HG03064 (cell line): ENCODE measurements around the gene WDR88.
"Not testable (repeated sequence)": the region's sequence is repeated elsewhere in the genome, so short reads cannot be mapped to it uniquely, and the experiment has no call there.

Experiments used
- ATAC-seq: cut with Tn5 transposase; IDR thresholded peaks from one replicate; pipeline ENCODE4 v1.9.1; 2021; ENCODE audit warnings: low read depth; ENCODE audit not compliant: unreplicated experiment

WDR88 gene

DNA sequence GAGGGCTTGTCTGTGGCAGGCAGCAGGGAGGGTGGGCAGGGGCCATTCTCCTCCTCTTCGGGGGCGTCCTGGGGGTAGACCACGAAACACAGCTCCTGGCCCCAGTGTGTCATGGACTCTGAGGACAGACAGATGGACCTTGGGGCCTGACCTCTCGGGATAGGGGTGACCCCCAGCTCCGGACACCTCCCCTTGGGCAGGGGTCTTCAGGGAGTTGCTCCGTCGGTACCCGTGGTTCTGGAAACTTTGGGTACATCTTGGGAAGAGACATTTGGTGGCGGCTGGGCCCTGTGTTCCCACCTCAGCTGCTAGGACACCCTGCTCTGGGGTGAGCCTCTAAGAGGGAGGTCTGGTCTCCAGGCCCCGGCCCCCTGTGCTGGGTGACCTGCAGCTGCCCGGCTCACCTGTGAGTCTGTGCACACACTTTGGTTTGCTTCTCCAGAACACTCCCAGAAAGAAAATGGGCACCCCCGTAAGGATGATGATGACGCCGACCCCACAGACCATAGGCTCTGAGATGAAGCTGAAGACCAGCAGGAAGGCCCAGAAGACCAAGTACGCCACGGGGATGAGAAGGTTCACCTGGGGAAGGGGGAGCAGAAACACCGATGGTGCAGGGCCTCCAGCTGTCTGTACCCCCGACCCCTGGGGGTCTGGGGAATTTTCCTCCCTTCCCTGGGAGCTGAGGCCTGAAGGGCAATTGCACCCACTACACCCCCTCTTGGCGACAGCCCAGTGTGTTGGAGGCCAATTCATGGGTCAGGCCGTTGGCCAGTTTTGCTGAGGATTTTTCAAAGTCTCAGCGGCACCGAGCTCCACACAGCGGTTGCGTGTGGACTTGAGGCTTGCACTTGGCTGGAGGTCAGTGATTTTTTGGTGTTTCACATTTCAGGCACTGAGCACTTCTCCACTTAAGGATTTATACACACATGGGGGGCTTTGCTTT lies 77.3 kb downstream of the WDR88 start:
- ATAC-seq, result no peak

DNA sequence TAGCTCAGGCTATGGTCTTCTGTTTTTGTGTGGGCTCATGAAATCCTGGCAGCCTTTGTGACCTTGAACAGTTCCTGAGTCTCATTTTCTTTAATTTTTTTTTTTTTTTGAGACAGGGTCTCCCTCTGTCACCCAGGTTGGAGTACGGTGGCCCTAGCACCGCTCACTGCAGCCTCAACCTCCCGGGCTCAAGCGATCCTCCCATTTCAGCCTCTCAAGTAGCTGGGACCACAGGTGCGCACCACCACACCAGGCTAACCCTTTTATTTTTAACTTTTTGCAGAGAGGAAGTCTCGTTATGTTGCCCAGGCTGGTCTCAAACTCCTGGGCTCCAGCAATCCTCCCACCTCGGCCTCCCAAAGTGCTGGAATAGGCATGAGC lies 77.9 kb downstream of the WDR88 start:
- ATAC-seq, result not testable (repeated sequence)

GRCh38 chr19:33210266-33210940 lies 78.5 kb downstream of the WDR88 start:
- ATAC-seq, result no peak

- ATAC-seq, result no peak
Measured at GRCh38 chr19:33211794-33212435, 80.0 kb downstream of the WDR88 start.

- ATAC-seq, result no peak
Measured at GRCh38 chr19:33212436-33213172, 80.7 kb downstream of the WDR88 start.

DNA sequence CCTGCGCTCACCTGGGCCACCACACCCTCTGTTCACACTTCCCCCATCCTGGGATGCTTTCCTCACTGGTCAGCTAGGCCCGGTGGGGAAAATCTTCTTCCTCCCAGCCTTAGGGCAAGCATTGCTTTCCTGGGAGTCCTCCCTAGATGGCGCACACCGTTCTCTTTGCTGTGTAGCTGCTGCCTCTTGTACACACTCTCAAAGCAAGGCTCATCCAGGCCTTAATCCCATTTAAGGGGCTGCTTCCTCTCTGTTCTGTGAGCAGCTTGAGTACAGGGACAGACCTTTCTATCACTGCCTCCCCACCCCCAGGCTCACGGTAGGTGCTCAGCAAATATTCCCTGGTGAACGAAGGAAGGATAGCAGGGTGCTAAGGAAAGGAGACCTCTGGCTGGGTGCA lies 82.7 kb downstream of the WDR88 start:
- no peak for ATAC-seq

DNA sequence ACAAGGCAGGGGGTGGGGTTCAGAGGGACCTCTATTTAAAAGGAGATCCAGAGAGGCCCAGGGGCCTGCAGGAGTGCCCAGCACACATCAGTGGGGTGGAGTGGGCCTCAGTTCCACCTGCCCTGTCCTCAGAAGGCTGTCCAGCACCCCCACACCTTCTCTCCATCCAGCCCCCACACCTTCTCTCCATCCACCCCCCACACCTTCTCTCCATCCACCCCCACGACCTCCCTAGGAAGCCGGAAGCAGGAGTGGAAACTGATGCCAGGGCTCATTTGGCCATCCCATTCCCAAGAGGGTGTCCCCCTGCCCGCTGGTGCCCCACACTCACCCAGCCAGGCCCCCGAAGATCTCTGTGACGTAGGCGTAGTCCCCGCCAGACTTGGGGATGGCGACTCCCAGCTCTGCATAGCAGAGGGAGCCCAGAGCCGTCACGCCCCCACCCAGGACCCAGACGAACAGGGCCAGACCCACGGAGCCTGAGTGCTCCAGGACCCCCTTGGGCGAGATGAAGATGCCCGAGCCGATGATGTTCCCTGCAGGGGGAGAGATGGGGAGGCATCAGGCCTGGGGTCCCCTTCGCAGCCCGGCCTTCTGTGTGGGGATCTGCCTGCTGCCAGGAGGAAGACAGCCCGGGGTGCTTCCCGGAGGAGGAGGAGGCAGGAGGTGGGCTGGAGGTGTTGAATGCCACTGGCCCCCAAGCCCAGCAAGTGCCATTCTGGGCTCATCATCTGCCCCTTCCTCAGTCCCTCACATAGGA lies 83.7 kb downstream of the WDR88 start:
- ATAC-seq, result no peak

DNA sequence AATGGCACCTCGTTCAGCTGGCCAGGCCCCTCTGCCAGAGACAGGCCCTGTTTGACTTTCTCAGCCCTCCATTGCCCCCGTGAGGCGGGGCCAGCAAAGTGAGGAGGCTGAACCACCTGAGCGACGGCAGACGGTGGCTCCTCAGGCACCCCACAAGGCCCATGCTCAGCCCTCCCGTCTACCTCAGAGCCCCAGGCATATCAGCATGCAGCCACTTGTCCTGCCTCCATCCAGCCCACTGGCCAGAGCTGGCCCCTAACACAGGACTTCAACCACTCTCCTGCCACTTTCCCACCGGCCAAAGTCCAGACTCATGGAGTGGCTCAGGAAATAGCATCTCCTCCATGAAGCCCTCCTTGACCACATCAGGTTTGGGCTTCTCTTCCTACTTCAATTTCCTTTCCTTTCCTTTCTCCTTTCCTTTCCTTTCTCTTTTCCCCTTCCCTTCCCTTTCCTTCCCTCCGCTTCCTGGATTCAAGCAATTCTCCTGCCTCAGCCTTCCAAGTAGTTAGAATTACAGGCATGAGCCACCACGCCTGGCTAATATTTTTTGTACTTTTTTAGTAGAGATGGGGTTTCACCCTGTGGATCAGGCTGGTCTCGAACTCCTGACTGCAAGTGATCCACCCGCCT lies 84.4 kb downstream of the WDR88 start:
- ATAC-seq, result no peak

DNA sequence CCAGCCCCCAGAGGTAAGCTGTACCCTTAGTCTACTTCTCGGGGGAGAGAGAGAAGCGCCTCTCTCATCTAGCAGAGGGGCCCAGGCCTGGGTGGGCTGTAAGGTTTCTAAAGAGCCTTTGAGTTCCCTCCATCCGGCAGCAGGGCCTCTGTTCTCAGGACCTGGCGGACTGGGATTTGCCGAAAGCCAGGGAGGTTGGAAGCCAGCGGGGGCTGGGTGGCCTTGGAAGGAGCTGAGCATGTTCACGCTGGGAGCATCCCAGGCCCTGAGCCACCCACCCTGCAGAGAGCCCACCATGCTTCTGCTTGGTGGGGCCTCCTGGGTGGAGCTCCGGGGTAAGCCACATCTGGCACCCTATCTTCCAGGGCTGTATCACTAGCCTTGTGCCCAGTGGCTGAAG lies 86.0 kb downstream of the WDR88 start:
- ATAC-seq, result no peak

- ATAC-seq, result no peak
Measured at GRCh38 chr19:33219261-33219815, 87.4 kb downstream of the WDR88 start.

DNA sequence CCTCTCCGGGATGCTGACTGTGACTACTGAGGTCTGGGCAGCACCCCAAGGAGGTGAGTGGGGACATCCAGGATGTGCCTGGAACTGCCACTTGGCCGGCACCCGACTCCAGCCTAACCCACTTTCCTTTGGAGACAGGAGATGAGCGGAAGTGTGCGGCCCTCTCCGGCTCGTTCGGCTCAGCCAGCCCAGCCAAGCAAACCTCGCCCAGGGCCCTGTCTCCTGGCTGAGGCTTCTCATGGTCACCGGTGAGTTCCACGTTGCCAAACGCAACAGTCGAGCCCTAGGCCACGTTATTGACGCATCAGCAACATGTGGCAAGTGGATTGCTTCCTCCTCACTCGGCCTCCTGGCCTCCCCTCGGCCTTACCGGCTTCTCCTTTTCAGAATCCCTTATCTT lies 88.2 kb downstream of the WDR88 start:
- no peak for ATAC-seq

DNA sequence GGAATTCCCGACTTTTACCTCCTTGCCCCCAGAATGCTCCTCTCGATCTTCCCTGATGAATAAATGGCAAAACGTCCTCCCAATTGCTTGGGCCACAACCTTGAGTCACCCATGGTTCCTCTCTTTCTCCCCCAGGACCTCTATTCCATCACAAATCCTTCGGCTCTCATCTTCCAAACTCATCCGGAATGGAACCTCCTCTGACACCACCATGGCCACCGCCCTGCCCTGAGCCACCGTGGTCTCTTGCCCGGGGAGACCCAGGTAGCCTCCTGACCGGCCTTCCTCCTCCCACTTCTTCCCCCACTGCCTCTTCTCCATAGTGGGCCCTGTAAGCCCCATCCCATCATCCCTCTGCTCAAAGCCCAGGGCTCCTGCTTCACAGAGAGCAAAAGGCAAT lies 88.8 kb downstream of the WDR88 start:
- ATAC-seq, result no peak

- ATAC-seq, result no peak
Measured at GRCh38 chr19:33221638-33222037, 89.7 kb downstream of the WDR88 start.

DNA sequence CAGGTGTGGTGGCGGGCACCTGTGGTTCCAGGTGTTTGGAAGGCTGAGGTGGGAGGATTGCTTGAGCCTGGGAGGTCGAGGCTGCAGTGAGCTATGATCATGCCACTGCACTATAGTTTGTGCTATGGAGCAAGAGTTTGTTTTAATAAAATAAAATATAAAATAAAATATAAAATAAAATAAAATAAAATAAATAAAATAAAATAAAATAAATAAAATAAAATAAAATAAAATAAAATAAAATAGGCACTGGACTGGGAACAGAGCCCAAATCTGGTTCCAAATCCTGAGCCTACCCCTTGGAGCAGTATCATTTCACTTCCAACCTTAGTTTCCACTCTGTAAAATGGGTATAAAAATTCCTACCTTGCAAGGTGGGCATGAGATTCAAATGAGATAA lies 90.3 kb downstream of the WDR88 start:
- ATAC-seq, result not testable (repeated sequence)

DNA sequence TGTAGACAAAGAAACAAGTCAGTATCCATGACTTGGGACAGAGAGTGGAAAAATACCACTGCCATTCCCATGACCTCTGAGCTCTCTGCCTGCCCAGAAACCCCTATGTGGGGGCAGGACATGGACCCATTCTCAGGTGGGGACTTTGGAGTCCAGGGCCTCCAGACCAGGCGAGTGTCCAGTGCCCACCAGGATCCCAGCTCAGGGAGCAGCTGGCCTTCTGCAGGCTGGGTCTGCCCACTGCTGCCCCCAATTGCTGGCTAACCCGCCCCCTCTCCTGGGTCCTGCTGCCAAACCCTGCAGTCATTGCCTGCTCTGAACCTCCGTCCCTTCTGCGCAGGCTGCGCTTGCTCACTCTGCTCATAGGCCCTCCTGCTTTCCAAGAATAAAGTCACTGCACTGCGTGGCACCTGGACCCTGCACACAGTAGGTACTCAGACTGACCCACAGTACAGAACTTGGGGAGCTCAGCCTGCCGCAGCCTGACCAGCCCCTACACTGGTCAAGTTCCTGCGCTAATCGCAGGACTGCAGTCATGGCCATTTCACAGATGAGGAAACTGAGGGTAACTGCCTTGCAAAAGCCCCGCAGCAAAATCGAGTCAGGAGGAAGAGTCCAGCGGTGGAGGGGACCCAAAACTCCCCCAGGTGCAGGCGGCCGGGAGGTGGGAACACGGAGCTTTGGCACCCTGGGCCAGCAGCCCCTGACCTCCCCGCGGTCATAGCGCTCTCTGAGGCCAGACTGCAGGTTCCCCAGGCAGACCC lies 93.0 kb downstream of the WDR88 start:
- no peak for ATAC-seq
